GM19023 (cell line): ENCODE data around the gene IRF2BPL.

ENCODE experiments used
- ATAC-seq: cut with Tn5 transposase; IDR thresholded peaks from one replicate; pipeline ENCODE4 v1.9.1; 2021; ENCODE audit warnings: mild to moderate bottlenecking, moderate library complexity; ENCODE audit not compliant: unreplicated experiment

IRF2BPL gene

DNA sequence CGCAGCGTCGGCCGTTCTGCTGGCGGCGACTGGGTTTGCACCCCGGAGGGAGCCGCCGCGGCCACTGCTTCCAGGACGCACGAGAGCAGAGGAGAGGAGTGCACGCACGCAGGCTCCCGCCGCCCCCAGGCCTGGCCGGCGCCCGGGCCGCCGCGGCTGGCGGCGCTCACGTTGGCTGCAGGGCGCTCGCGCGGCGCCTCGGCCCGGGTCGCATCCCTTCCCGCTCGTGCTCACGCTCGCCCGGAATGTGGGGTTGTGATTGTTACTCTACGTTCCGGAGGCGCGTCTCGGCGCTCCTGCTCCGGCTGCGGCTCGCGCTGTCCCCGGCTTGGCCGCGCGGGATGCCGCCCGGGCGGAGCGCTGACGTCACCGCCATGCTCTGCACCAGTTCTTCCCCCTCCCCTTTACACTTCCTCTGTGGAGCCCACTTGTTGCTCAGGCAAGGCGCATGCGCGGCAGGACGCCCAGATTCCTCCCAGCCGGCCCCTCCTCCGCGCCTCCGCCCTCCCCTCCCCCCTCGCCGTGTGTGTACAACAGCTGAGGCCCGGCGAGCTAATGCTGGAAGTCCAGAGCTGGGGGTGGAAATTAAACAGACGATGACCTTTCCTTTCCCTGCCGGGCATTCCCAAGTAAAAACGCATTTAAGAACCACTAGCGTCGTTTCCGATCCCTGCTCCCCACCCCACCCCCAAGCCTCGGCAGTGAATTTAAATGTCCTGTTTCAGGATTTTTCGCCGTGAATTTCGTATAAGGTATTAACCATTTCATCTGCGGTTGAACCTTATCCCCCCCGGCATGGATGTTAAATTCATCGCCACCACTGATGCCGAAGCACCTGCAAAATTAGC, at the start of gene IRF2BPL:
Gene IRF2BPL, minus strand, starts transcription at position 325 of the 848 bp plus-strand sequence. CDS start 916 bp downstream, outside the sequence.
- peak; percentile 70 for ATAC-seq

DNA sequence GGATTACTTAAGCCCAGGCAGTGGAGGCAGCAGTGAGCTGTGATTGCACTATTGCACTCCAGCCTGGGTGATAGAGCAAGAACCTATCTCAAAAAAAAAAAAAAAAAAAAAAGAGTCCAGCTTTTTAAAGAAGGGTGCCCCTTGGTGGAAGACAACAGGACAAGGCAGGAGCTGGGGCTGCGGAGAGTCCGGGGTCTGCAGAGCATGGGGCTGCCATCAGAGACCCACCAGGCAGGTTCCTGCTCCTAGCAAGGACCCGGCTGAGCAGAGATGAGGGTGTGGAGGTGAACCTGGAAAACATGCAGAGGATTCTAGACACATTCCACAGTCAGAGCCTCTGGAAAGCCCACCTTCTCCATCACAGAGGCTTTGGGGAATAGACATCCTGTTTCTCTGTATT, 48.5 kb upstream of the IRF2BPL start:
- ATAC-seq = no peak

DNA sequence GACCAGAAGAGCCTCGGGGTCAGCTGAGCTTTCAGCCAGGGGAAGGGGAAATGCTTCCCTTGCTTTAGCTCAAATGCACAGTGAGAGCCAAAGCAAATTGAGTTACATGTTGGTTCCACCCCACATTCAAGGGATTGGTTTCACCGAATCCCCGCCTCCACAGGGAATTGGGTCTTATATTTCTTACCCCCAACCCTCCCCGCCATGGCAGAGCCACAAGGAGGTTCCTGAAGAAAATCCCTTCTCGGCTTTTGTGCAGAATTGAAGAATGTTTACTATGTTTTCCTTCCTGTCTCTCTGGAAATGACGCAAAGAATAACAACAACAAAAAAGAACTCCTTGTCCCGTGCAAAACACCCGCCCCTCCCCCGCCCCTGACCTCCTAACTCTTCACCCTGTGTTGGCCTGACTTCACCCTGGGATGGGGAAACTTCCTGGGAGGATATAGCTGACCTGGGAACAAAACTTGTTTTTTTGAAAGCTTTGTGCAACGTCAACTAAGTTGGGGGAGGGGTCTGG, 47.7 kb upstream of the IRF2BPL start:
- no peak for ATAC-seq

DNA sequence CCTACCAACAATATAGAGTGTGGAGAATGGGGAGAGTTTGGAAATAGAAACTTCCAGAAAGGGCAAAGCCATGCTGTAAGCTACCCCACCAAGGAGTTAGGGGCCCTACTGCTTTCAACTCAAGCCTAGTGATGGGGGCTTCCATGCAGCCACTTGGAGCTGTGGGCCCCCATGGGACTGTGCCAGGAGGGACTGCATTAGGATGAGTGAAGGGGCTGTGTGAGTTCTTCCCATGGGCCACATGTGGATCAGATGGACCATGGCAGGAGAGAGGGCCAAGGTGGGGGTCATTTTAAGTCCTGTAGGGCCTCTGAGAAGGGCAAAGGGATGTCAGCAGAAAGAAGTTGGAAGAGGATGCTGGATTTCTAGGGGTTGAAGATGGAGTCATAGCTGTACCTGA, 46.5 kb upstream of the IRF2BPL start:
- ATAC-seq = no peak

DNA sequence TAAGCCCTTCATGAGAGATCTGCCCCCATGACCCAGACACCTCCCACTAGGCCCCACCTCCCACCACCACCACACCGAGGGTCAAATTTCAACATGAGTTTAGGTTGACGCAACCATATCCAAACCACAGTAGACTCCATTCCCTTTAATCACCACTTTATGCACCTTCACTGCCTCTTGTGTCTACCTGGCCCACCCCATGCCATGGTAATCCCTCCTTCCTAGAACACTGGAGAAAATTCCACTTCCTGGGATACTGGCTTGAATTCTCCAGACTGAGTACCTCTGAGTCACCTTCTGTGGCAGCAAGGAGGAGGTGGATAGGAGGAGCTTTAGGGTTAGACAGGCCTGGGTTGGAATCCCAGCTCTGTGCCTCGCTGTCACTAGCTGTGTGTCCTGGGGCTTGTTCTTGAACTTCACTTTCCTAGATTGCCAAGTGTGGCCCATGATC, 43.5 kb upstream of the IRF2BPL start:
- ATAC-seq = no peak

DNA sequence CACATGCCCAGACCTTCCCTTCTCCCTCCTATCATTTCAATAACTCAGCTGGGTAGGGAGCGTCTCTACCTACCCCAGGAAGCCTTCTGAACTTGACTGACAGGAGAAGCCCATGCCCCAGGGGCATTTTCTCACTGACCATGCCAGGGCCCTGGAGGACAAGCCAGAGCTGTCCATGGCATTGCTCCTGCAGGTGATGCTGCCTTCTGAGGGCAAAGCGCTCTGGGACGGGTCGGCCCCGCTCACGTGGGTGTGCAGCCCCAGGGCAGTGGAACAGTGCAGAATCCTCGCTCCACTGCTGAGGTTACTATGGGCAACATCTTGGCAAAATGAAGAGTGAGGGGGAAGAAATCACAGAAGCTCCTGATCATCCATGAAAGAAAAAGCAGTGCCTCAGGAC, 41.0 kb upstream of the IRF2BPL start:
- no peak for ATAC-seq

DNA sequence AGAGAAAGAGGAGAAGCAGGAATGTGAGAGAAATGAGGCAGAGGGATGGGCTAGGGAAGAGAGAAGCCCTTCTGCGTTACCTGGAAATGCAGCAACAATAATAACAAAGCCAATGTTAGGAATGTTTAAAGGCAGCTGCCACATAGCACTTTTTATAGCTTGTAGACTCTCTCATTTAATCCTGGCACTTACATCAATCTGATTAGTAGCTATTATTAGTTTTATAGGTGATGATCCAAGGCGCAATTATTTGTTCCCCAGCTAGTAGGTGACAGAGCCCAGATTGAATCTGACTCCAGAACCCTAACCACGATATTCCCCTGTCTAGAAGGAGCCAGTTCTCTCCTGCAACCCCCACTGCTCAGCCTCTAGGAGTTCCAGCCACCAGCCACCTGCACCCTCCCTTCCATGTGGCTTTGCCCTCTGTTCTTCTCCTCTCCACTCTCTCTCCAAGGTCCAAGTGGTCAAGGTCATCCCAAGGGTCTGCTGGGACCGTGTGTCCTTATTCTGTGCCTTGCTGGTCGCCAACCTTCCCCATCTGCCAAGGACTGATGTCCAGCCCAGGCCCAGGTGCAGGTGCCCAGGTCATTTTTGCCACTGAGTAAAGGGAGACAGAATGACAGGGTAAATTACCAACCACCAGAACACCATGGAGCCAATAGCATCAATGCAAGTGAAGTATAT, 40.2 kb upstream of the IRF2BPL start:
- ATAC-seq = no peak

DNA sequence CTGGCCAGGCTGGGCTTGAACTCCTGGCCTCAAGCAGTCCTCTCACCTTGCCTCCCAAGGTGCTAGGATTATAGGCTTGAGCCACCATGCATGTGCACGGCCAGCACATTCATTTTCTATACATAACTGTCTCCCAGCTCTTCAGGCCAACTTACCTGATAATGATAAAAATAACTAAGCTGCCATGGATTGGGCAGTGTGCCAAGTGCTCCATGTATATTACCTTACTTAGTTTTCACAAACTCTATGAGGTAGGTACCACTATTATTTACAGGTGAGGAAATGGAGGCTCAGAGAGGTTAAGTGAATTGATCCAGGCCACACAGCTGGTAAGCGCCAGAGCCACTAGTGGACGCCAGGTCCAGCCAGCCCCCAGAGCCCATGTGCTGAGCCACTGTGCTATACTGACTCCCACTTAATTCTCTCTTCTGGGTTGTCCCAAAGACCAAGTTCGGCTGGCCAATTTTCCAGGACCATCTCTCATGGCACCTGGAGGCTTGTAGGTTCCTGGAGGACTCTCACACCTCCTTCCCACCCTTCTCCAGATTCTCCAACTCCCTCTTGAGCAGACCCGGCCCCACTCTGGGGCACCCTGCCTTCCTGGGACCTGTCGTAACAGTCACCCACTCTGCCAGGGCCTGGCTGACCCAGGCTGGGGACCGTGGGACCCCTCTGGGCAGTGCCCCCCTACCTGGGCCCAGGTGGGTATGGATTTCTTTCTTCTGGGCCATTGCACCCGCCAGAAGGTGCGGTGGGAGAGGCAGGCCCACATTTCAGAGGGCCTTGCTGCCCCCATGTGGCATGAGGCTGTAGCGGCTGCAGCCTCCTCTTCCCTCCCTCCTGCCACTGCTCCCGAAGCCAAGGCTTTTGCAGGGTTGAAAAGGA, 39.4 kb upstream of the IRF2BPL start:
- ATAC-seq = no peak

DNA sequence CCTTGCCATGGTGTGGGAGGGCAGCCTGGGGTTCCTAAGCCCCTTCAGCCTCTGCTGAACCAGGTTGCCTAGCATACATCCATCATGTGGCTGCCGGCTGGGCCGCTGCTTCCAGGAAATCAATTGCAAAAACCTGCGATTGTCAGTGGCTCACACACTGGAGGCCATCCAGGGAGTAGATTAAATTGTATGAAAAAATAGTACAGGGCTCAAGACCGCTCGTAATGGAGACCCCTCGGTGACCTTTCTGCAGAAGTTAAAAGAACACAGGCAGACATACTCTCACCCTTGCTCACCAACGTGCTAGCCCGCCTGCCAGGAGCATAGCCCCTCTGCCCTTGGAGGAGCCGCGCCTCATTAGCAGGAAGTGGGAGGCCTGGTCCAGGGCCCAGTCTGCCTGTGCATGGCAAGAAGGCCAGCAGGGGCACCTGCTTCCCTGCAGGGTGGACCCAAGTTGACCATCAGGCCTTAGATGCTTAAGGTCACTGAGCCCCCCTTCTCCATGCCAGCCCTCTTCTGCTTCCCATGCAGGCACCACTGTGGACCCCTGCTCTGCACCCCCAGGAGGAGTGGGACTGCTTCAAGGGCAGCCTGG, 38.2 kb upstream of the IRF2BPL start:
- ATAC-seq = no peak

DNA sequence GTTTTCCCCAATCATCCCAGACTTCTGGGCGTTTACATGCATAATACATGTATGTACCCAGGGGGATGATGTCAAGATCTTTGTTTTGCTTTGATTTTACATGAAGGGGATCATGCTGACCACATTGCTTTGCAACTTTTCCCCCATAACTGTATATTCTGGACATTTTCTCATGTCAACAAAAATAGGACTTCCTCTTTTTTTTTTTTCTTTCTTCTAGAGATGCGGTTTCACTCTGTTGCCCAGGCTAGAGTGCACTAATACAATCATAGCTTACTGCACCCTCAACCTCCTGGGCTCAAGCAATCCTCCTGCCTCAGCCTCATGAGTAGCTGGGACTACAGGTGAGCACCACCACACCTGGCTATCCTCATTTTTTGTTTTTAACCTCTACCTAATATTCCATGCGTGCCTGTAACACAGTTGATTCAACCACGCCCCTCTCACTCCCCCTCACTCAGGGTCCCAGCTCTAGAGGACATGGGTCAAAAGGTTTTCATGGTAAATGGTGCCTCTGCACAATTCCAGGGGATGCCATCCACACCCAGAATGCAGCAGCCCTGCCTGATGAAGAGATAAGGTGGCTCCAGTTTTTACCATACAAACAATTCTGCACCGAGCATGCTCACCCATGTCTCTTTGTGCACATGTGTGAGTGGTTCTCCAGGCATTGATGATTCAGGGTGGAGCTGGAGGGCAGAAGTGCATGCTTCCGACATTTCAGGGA, 37.5 kb upstream of the IRF2BPL start:
- no peak for ATAC-seq

DNA sequence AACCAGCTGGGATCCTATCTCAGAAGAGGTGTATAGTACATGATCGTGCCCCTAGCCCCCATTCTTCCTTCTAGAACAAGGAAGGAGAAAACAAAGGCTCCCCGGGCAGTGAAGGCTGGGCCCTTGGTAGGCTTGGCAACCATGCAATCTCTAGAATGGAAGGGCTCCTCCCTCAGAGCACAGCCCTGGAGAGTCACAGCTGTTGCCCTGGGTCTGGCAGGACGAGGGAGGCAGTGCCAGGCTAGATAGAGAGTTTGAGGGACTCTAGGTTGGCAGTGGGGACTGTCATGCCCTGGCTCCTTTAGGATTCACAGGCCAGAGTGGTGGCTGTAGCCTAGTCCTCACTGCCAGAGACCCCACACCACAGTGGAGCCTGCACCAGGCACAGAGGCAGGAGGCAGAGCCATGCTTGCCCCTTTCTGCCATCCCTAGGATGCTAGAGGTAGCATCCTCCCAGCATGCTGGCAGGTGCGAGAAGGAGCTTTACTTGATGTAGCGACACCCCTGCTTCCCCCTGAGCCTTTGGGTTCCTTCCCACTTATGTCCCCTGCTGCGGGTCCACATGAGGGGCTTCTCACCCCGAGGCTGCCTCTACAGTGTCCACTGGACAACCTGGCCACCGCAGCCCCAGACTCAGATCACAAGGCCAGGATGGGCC, 36.1 kb upstream of the IRF2BPL start:
- ATAC-seq = no peak

DNA sequence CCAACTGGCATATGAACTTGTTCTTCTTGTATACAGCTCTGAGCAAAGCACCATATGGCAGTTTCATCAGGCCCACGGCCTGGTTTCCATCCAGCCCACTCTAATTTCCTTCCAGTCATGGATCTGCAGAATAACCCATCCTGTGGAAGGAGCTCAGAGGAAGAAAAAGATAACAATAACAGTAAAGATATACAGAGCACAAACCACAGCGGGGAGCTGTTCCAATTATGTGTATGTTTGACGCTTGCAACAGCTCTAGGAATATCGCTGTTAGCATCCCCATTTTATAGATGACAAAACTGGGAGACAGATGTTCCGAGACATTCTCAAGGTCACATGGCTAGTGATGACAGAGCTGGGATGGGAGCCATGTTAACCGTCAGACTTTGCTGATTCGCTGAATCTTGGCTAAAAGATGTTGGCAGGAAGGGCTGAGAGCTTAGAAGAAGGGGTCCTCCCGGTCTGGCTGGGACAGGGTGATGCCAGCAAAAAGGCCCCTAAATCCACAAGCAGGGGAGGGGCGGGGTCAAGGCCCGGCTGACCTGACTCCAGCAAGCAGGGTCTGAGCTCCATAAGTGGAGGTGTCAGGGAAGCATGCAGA, 35.2 kb upstream of the IRF2BPL start:
- ATAC-seq = no peak

DNA sequence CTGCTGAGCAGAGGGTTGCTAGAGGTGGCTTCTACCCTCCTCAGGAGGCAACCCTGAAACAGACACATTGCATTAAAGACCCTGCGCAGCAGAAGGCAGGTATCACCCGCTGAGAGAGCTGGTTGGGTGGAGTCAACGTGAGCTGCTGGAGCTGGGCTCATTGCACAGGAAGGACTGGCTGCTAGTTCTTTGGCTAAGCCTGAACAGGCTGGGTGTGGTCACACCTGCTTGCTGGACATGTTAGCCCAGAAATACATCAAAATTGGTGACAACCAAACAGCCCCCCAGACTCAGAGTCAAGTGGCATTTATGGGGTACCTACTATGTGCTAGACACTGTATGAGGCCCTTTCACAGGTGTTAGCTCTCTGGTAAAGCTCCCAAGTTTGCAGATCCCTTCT, 33.8 kb upstream of the IRF2BPL start:
- no peak for ATAC-seq

DNA sequence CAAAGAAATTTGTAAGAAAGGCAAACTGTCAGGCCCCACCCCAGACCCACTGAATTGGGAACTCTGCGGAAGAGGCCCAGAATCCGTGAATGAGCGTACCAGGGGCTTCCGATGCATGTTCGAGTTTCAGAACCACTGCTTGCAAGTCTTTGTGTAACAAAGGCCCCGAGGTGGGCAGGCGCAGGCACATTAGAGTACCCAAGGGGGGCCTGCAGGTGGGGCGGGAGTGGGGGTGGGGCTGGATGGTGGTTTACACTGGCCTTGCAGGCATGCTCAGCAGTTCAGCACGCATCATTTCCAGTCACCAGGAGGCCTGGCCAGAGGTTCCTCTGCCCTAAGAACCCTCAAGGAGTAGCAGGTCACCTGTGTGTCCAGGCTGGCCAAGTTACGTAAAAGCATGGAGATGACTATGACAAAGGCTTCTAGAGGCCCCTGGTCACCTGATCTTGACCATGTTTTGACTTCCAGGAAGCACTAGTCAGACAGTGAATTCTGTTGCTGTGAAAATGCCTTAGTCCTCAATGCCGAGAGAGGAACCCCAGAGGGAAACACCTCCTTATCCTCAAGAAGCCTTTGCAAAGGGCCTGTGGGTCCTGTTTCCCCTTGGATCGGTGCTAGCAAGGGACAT, 33.2 kb upstream of the IRF2BPL start:
- no peak for ATAC-seq

DNA sequence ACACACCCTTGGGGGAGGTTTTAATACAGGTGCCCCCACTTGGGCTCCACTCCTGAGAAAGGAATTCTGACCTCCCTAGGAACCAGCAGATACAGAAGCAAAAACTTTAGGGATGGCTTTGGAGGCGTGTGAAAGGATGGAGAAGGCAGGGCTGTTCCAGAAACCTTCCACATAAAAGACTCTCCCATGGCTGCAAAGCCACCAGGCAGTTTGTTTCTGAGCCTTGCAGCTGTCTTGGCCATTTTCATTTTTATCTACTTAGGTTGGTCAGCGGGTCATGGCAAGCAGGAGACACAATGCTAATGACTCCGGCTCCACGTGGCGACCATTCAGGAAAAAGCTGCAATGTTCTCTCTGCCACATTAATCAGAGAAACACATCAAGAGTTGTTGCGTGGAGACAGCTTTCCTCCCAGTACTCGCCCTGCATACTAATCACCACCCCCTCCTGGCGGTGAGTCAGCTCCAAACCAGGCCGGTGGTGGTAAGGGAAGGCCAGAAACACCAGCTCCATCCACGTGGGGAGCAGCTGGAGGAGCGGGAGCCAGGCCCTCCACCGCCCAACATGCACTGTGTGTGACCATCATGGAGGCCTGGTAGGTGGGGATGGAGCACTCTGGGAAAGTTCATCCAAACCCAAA, 30.9 kb upstream of the IRF2BPL start:
- no peak for ATAC-seq

DNA sequence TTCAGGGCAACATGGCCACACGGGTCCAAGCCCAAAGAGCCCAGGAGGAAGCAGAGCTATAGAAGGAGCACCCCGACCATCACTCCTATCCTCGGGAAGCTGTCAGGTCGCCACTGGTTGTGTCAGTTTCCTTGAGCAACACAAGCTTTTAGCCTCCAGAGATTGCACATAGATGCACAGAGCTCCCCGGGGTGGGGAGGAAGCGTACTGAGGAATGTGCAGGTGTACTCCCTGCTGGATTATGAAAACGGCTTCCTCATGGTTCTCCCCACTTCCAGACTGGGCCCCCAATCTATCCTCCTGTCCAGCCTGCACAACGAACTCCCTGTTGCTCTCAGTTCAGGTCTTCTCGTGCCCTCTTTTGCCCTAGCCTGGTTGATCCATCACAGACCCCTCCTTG, 30.3 kb upstream of the IRF2BPL start:
- ATAC-seq = no peak

DNA sequence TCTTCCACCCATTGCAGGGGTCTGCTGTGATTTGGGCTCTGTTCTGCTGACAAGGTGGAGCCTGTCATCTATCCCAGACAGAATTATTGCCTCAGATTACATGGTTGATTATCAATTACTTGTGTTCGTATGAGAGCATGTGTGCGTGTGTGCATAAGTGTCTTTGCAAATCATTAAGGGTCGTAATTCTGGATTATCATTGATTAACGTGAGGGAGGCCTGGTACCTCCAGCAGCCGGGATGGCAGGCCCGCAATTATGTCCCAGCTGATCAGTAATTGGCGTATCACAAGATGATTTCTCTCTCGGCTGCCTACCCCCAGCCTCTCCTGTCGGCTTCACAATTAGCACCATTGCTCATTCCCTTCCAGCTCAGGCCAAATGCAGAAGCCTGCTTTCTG, 29.6 kb upstream of the IRF2BPL start:
- no peak for ATAC-seq

DNA sequence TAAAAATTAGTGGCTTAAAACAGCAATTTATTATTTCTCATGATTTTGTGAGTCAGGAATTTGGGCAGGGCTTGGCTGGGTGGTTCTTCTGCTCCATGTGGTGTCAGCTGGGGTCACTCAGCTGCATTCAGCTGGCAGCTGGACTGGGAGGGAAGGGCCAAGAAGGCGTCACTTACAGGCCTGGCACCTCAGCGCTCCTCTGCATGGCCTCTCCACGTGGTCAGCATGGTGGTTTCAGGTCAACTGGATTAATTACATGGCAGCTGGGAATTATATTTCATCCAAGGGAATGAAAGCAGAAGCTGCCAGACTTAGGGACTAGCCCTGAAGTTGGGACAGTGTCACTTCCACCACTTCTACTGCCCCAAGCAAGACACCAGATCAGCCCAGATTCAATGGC, 27.5 kb upstream of the IRF2BPL start:
- ATAC-seq = no peak
